MCF 10A (cell line): ENCODE data around the gene PLAAT5. TPM values are rescaled to one million over a fixed set of nuclear protein-coding genes. Genes with fewer than 3 reads are reported as not detected.

Experiments used
- BruUV-seq: library from RNA; stranded (reverse); fragments of 400-500 nt; replicated peaks from 2 replicates; lab custom pipeline; 2021; lab: Mats Ljungman, UMichigan
- CTCF ChIA-PET: fragments of 300-600 bp; sonication (Branson Sonifier 250); formaldehyde crosslinking; extraction: SDS; loops from one replicate; lab custom pipeline; 2021; ENCODE audit warnings: antibody characterized with exemption, inconsistent platforms; lab: Yijun Ruan, JAX
- POLR2A ChIA-PET: fragments of 300-600, 350-650 bp; sonication (Branson Sonifier 250); formaldehyde crosslinking; extraction: SDS; loops from one replicate; lab custom pipeline; 2020; ENCODE audit warnings: antibody characterized with exemption, inconsistent platforms; lab: Yijun Ruan, JAX
- DNase-seq: peaks from one replicate; pipeline ENCODE4 v3.0.0-alpha.2; 2018; ENCODE audit not compliant: unreplicated experiment
- H3K27ac Mint-ChIP-seq: one replicate; pipeline ENCODE4 v1.8.0; 2022; ENCODE audit warnings: mild to moderate bottlenecking, low read depth, mixed read lengths; ENCODE audit not compliant: unreplicated experiment
- H3K27me3 Mint-ChIP-seq: one replicate; pipeline ENCODE4 v1.8.0; 2022; ENCODE audit warnings: mixed read lengths; ENCODE audit not compliant: insufficient read depth, unreplicated experiment
- H3K36me3 Mint-ChIP-seq: one replicate; pipeline ENCODE4 v1.8.0; 2022; ENCODE audit warnings: mild to moderate bottlenecking, moderate library complexity, mixed read lengths; ENCODE audit not compliant: insufficient read depth, unreplicated experiment
- H3K4me1 Mint-ChIP-seq: one replicate; pipeline ENCODE4 v1.8.0; 2022; ENCODE audit warnings: mixed read lengths; ENCODE audit not compliant: insufficient read depth, unreplicated experiment
- H3K4me3 Mint-ChIP-seq: one replicate; pipeline ENCODE4 v1.8.0; 2022; ENCODE audit warnings: mild to moderate bottlenecking, moderate library complexity, mixed read lengths; ENCODE audit not compliant: unreplicated experiment
- H3K9me3 Mint-ChIP-seq: one replicate; pipeline ENCODE4 v1.8.0; 2022; ENCODE audit warnings: mixed read lengths; ENCODE audit not compliant: unreplicated experiment
- intact Hi-C: fragments of 100-400 bp; cut with micrococcal nuclease; formaldehyde crosslinking; loops from 2 replicates; pipeline ENCODE4 v1.14.1; 2022
- total RNA-seq: library from RNA; stranded (reverse); gene quantifications from 2 replicates; pipeline ENCODE4 v1.2.3, GENCODE V29; 2022
- TF ChIP-seq, protein P1 (sequence below): fragments of 200-600 bp; IDR thresholded peaks from one replicate; pipeline ENCODE4 v1.8.0; 2022; ENCODE audit warnings: antibody characterized with exemption, mild to moderate bottlenecking; ENCODE audit not compliant: unreplicated experiment

PLAAT5 gene
- total RNA-seq, 1 experiment from 2014 or later = not detected

DNA sequence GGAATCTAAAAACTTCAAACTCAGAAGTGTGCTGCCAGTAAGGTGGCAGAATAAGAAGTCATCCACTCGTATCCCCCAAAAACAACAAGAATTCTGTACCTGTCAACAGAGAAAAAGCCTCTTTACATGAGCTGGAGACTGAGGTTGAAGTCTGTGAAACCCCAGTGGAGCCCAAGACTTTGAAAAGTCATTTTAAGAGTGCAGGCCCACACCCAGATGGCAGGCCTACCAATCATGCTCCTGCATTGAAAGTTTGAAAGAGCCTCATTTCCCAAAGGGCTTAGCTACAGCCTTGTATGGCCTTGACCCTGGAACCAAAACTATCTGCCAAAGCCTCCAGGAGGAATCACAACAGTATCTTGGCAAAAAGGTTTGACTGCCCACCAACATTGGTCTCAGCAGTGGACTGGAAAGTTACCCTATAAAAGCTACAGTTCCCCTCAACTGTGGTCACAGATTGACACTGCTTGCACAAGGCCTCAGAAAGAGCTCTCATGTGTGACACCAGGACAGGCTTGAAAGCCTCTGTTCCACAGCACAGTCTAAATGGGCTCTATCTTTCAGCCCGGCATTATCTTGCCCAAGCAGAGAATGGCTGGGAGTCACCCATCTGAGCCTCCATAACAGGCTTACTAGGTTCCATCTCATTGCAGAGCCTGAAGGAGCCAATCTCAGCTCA lies 73.7 kb downstream of the PLAAT5 start:
- intact Hi-C loops = no loop called here
- Mint-ChIP-seq H3K27ac (no peak overlapping the region), H3K4me3 (no peak overlapping the region), H3K4me1 (no peaks in the 10 kb centered on the region), H3K36me3 (no peaks in the 10 kb centered on the region), H3K9me3 (no peaks in the 10 kb centered on the region), H3K27me3 (peaks cover 34% of the 10 kb centered on the region)
- ChIA-PET CTCF (interaction anchor here (0.9 kb wide), 1 partner anchor 32 kb away, joined by 3 read pairs; no protein-coding TSS in a partner anchor), POLR2A (no interaction called here)
- no peak for DNase-seq
- BruUV-seq = no TSS peak
- TF ChIP-seq, protein P1, sequence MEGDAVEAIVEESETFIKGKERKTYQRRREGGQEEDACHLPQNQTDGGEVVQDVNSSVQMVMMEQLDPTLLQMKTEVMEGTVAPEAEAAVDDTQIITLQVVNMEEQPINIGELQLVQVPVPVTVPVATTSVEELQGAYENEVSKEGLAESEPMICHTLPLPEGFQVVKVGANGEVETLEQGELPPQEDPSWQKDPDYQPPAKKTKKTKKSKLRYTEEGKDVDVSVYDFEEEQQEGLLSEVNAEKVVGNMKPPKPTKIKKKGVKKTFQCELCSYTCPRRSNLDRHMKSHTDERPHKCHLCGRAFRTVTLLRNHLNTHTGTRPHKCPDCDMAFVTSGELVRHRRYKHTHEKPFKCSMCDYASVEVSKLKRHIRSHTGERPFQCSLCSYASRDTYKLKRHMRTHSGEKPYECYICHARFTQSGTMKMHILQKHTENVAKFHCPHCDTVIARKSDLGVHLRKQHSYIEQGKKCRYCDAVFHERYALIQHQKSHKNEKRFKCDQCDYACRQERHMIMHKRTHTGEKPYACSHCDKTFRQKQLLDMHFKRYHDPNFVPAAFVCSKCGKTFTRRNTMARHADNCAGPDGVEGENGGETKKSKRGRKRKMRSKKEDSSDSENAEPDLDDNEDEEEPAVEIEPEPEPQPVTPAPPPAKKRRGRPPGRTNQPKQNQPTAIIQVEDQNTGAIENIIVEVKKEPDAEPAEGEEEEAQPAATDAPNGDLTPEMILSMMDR = no peak

Other genes with a start within 250 kb of the PLAAT5 start
- not detected in 2 replicates for gene SLC22A25, start 247.6 kb downstream of the PLAAT5 start, total RNA-seq
- not detected in 2 replicates for gene SLC22A9, start 121.4 kb downstream of the PLAAT5 start, total RNA-seq
- not detected in 2 replicates for gene LGALS12, start 14.9 kb upstream of the PLAAT5 start, total RNA-seq
- gene PLAAT4, start 45.6 kb upstream of the PLAAT5 start, total RNA-seq = 0.69 and 0.96 TPM in 2 replicates
- gene PLAAT2, start 72.2 kb upstream of the PLAAT5 start, total RNA-seq = 0.58 TPM in 1 of 2 replicates, not detected in the other
- 3.6 and 3.9 TPM in 2 replicates for gene PLAAT3, start 123.3 kb upstream of the PLAAT5 start, total RNA-seq
- 74.0 and 77.1 TPM in 2 replicates for gene ATL3, start 180.2 kb upstream of the PLAAT5 start, total RNA-seq
- gene RTN3, start 190.3 kb upstream of the PLAAT5 start, total RNA-seq = 95.4 and 129 TPM in 2 replicates